ENCODE results near the gene PACRG.
A peak's percentile ranks its signal among the peaks of the same experiment; 100 is the strongest.

PACRG gene

DNA sequence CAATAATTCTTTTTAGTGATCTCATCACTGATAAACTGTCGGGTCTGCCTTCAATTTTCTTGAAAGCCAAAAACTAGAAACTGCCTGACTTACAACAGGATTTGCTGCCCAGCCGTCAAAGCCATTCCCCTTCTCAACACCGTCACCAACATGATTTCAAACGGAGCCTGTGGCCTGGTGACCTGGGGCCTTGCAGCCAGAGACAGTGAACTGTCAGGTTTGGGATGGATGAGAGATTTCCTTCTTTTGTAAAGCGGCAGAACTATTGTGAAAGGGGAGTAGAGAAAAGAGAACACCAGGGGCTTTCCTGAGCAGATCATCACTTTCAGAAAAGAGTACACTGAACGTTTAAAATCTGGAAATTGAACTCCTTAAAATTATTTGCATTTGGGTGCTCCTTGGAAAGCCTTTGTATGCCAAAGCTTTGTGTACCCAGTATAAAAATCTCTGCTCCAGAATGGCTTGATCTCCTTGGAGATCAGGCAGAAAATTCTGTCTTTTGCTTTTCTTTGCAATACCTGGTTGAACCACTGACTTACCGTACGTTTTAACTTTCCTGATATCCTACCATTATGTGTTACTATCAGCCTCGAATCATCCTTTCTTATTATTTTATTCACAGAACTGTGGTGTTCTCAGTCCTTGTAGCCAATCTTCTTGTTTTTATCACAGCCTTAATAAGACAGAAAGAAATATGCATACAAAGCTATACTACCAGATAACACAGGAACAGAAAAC is 125.2 kb downstream of the PACRG start:
- Histone ChIP-seq H3K36me3 (ENCODE audit: insufficient read depth, low read length) (no peaks in the 10 kb centered on the region), H3K9me3 (ENCODE audit: control insufficient read depth, insufficient read depth, low read length) (no peaks in the 10 kb centered on the region), H3K9ac (ENCODE audit: low read depth, low read length) (no peak overlapping the region), H3K4me1 (ENCODE audit: insufficient read depth, low read length) (peaks cover 16% of the 10 kb centered on the region)

DNA sequence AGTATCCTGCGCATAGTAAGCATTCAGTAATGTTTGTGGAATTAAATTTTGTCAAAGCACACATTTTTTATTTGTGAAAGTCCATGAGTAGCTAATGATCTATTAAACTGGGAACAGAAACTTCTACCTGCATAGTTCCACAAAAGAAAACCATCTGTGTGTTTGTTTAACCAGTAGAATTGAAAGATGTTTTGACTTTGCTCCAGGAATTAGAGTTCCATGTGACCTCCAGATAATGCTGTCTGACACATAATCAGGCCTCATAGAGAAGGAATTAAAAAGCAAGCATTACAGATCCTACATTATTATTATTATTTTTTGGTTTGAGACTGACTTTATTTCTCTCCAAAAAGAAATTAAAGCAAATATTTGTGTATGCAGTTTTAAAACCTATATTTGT is 126.5 kb downstream of the PACRG start:
- no peaks in the 10 kb centered on the region for H3K36me3 ChIP-seq (ENCODE audit: insufficient read depth, low read length)
- H3K9me3 ChIP-seq (ENCODE audit: control insufficient read depth, insufficient read depth, low read length), result no peaks in the 10 kb centered on the region
- no peak overlapping the region for H3K9ac ChIP-seq (ENCODE audit: low read depth, low read length)
- peaks cover 12% of the 10 kb centered on the region for H3K4me1 ChIP-seq (ENCODE audit: insufficient read depth, low read length)

DNA sequence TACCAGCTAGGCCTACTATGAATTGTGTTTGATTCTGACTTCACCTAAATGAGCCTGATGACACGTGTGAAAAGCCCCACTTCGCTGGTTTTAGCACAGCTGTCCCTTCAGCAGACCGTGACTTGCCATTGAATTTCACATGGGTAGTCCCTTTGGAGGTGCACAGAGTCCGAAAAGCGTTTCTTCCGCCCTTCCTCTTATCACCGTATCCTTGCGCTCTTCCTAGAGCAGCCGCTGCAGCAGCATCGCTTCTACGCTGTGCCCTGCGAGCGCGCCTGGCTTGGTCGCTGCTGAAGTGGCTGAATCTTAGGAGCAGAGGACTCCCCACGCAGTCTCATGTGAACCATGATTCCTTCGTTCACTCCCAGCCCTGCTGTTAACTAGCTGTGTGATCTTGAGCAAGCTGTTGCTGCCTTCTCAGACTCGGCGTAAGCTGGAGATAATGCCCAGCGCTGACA is 127.0 kb downstream of the PACRG start:
- Histone ChIP-seq H3K4me1 (ENCODE audit: insufficient read depth, low read length) (peaks cover 12% of the 10 kb centered on the region), H3K36me3 (ENCODE audit: insufficient read depth, low read length) (no peaks in the 10 kb centered on the region), H3K9me3 (ENCODE audit: control insufficient read depth, insufficient read depth, low read length) (no peaks in the 10 kb centered on the region), H3K9ac (ENCODE audit: low read depth, low read length) (no peak overlapping the region)

DNA sequence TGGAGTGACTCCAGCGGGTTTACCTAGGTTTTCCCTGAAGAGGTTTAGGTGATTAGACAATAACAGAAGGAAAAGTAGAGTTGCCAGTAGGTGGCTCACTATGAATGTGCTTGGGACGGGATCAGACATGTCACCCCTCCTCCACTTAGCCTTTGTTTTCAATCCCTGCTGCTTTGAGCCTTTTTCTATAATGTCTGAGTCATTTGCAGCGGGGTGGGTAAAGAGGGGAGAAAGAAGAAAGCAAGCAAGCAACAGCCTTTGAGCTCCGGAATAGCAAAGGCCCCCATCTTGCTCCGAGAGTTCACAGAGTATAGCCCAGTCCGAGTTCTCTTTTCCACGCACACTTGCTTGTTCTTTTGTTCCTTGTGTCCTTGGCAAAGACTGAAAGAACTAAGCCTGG is 129.1 kb downstream of the PACRG start:
- Histone ChIP-seq H3K9ac (ENCODE audit: low read depth, low read length) (peak overlapping the region; percentile 45), H3K9me3 (ENCODE audit: control insufficient read depth, insufficient read depth, low read length) (no peaks in the 10 kb centered on the region), H3K4me1 (ENCODE audit: insufficient read depth, low read length) (peaks cover 11% of the 10 kb centered on the region; the same call in 1 of the 2 replicates), H3K36me3 (ENCODE audit: insufficient read depth, low read length) (no peaks in the 10 kb centered on the region)

DNA sequence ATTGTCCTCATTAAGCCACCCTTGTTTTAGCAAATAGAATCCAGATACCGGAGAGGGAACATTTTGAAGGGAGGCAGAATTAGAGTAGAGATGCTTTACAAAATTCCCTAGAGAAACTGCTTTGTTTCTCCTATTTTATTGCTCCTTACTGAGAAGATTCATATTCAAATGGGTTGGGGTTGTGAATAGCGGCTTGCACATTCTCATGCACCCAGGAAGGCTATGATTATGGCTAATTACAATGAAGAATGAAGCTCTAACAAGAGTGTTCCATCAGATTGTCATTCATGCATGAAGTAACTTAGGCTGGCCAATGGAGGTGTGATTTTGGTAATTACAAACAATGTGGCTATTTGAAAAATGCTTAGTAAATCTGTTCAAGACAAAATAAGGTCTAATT is 129.6 kb downstream of the PACRG start:
- Histone ChIP-seq H3K9ac (ENCODE audit: low read depth, low read length) (peak overlapping the region; percentile 45), H3K36me3 (ENCODE audit: insufficient read depth, low read length) (no peaks in the 10 kb centered on the region), H3K4me1 (ENCODE audit: insufficient read depth, low read length) (peaks cover 8% of the 10 kb centered on the region; the same call in 1 of the 2 replicates), H3K9me3 (ENCODE audit: control insufficient read depth, insufficient read depth, low read length) (no peaks in the 10 kb centered on the region)

DNA sequence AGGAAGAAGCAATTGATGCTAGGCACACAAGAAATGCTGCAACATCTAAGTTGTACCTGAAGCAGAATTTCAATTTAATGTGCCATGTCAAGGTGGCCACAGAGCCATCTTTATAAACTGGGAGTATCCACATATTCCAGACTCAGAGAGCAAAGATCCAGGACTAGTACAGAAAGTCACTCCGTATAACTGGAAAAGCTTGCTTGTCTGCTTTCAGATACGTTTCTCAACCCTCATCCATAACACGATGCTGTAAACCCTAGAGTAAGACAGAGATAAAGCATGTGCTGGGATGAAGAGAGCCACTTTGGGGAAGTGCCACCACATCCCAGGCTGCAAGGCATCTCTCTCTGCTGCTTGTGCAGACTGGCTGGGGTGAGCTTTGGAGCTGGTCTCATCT is 134.7 kb downstream of the PACRG start:
- Histone ChIP-seq H3K9me3 (ENCODE audit: control insufficient read depth, insufficient read depth, low read length) (no peaks in the 10 kb centered on the region), H3K36me3 (ENCODE audit: insufficient read depth, low read length) (no peaks in the 10 kb centered on the region), H3K9ac (ENCODE audit: low read depth, low read length) (no peak overlapping the region), H3K4me1 (ENCODE audit: insufficient read depth, low read length) (no peaks in the 10 kb centered on the region)

DNA sequence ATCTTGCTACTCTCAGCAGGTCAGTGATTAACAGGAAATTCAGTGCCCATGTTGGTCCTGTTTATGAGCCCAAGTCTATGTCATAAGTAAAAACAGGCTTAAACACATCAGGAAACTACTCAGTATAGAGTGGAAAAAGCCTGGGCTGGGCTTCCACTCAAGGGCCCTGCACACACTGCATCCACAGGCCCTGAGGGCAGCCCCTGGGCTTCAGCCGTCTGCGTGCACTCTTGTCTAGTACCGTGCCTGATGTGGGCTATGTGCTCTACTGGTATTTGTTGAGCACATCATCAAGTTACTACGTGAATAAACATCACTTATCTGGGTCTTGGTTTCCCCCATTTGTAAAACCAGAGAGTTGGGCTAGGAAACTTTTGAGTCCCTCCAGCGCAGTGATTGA is 135.2 kb downstream of the PACRG start:
- H3K9ac ChIP-seq (ENCODE audit: low read depth, low read length), result no peak overlapping the region
- H3K9me3 ChIP-seq (ENCODE audit: control insufficient read depth, insufficient read depth, low read length), result no peaks in the 10 kb centered on the region
- H3K4me1 ChIP-seq (ENCODE audit: insufficient read depth, low read length), result no peaks in the 10 kb centered on the region
- no peaks in the 10 kb centered on the region for H3K36me3 ChIP-seq (ENCODE audit: insufficient read depth, low read length)

DNA sequence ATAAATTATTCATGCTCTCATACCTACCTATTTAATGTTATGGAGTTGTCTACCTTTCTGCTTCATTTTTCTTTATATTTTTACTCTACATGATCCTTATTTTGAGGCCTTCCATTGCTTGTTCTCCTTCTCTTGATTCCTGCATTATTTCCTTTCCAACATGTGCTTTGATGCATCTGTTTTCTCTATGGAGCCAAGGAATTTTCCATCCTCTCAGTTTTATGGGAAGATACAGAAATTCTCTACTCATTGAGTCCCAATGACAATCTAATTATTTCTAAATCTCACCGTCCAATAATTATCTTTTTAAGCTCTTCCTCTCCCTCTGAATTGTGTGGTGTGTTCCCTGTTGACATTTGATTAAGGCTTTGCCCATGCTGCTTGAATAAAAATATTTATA is 136.0 kb downstream of the PACRG start:
- Histone ChIP-seq H3K36me3 (ENCODE audit: insufficient read depth, low read length) (no peaks in the 10 kb centered on the region), H3K9ac (ENCODE audit: low read depth, low read length) (no peak overlapping the region), H3K9me3 (ENCODE audit: control insufficient read depth, insufficient read depth, low read length) (no peaks in the 10 kb centered on the region), H3K4me1 (ENCODE audit: insufficient read depth, low read length) (no peaks in the 10 kb centered on the region)

DNA sequence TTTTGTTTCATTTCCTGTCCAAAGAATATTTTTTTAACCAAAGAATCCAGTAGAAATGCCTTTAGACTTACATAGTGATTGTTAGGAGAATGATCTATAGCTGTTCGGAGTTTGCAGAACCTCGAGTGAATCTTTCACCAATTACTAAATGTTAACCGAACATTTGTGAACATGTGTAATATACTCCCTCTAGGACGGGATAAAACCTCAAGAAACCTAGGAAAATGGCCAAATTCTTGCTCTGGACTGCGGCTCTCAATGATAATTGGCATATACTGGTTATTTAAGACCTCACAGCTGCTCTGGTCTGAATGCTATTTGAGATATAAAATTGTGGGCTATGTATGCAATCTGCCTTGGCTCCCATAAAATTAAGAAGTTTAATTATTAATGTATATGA is 137.1 kb downstream of the PACRG start:
- H3K9me3 ChIP-seq (ENCODE audit: control insufficient read depth, insufficient read depth, low read length), result no peaks in the 10 kb centered on the region
- H3K4me1 ChIP-seq (ENCODE audit: insufficient read depth, low read length), result no peaks in the 10 kb centered on the region
- no peak overlapping the region for H3K9ac ChIP-seq (ENCODE audit: low read depth, low read length)
- H3K36me3 ChIP-seq (ENCODE audit: insufficient read depth, low read length), result no peaks in the 10 kb centered on the region

DNA sequence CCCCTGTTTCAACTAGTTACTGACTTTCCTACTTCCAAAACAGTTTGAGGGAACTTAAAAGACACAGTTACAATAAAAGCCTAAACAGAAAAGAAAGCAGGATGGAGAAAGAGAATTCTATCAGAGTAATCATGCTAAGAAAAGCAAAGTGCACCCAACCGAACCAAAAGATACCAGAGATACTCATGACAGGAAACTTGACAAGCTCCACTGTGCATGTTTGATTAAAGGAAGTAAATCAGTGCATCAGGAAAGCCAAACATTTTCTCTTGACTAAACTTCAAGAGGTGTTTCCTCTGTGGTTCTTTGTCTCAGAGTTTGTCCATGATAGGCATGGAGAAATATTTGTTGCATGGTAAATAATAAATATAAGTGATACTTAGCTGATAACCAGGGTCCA is 138.9 kb downstream of the PACRG start:
- H3K9ac ChIP-seq (ENCODE audit: low read depth, low read length), result no peak overlapping the region
- no peaks in the 10 kb centered on the region for H3K36me3 ChIP-seq (ENCODE audit: insufficient read depth, low read length)
- no peaks in the 10 kb centered on the region for H3K4me1 ChIP-seq (ENCODE audit: insufficient read depth, low read length)
- H3K9me3 ChIP-seq (ENCODE audit: control insufficient read depth, insufficient read depth, low read length), result no peaks in the 10 kb centered on the region

DNA sequence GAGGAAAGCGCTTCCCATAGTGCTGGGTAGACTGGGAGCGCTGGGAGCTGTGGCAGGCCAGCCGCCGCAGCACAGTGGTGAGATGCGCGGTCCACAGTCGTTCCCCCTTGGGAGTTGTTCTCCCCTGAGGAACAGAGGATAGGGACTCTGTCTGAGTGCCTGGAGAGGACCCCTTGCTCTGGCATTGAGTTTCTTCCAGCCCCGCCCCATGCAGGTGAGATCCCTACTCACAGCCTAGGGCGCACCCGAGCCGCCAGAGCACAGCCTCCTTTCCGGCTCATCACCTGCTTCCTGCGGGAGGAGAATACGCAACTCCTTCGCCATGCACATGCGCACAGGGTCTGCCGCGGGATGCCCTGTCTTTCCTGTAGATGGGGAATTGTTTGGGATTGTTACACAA is 140.6 kb downstream of the PACRG start:
- H3K9me3 ChIP-seq (ENCODE audit: control insufficient read depth, insufficient read depth, low read length), result no peaks in the 10 kb centered on the region
- H3K4me1 ChIP-seq (ENCODE audit: insufficient read depth, low read length), result no peaks in the 10 kb centered on the region
- H3K9ac ChIP-seq (ENCODE audit: low read depth, low read length), result no peak overlapping the region
- no peaks in the 10 kb centered on the region for H3K36me3 ChIP-seq (ENCODE audit: insufficient read depth, low read length)

DNA sequence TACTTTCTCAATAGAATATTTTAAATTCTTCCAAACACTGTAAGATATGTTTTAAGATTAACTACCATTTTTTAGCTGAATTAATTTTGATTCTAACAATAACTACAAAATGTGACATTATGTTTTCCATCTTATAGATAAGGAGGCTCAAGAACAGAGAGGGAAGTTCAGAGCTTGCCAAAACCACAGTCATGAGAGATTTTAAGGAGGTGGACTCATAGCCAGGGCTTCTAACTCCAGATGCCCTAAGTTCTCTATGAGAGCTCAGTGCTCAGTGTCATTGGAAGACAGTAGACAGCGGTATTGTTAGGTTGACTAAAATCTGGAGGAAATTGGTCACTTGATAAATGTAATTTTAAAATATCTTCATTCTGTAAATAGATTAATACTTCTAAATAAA is 144.2 kb downstream of the PACRG start:
- Histone ChIP-seq H3K4me1 (ENCODE audit: insufficient read depth, low read length) (no peaks in the 10 kb centered on the region), H3K9ac (ENCODE audit: low read depth, low read length) (no peak overlapping the region), H3K36me3 (ENCODE audit: insufficient read depth, low read length) (no peaks in the 10 kb centered on the region), H3K9me3 (ENCODE audit: control insufficient read depth, insufficient read depth, low read length) (no peaks in the 10 kb centered on the region)

DNA sequence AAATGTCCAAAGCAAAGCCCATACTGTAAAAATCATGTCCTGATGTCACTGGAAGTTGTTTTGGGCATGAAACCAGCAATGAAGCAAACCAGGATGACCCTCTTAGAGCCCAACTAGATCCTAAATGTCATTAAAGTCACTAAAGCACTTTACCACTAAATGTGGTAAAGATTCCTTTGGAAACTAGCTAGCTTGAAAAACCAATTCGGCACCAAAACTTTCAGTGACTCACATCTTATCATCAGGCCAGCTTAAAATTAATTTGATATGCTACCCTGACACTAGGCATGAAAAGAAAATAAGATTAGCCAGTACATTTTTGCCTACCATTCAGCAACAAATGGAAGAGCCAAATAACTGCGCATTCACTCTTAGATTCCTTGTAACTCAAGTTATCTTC is 145.8 kb downstream of the PACRG start:
- Histone ChIP-seq H3K9ac (ENCODE audit: low read depth, low read length) (no peak overlapping the region), H3K4me1 (ENCODE audit: insufficient read depth, low read length) (no peaks in the 10 kb centered on the region), H3K9me3 (ENCODE audit: control insufficient read depth, insufficient read depth, low read length) (no peaks in the 10 kb centered on the region), H3K36me3 (ENCODE audit: insufficient read depth, low read length) (no peaks in the 10 kb centered on the region)

DNA sequence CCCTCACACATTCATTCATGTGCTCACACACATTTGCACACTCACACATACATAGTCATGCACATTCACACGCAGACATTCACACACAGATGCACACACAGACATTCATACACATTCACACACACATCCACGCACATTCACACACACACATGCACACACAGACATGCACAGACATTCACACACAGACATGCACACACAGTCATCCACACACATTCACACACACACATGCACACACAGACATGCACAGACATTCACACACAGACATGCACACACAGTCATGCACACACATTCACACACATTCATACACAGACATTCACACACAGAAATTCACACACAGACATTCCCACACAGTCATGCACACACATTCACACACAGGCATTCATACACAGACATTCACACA is 147.3 kb downstream of the PACRG start:
- no peak overlapping the region for H3K9ac ChIP-seq (ENCODE audit: low read depth, low read length)

DNA sequence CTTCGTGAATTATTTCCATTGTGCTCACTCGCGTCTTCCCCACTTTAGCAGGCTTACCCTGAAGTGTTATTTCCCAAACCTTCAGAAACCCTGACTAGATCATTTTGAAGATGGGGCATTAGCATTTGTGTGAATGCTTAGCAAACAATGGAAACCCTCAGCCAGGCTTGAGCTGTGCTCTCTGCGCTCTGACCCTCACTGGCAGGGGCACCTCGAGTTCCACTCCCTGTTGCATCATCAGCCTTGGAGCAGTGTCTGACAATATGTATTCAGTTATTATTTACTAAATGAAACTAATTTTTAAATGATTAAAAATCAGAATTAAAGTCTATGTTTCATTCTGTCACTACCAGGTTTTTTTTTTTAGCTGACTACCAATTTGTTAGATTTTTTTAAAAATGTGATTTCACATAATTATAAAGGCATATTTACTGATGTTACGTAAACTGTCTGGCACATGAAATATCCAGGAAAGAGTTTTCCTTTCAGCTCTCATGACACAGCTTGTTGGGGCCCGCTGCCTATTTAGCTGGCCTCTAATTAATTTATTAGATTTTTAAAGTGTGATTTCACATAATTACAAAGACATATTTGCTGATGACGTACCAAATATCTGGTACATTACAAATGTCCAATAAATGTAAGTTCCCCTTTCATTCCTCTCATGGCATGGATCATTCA is 155.2 kb downstream of the PACRG start:
- Histone ChIP-seq H3K9ac (ENCODE audit: low read depth, low read length) (no peak overlapping the region), H3K4me1 (ENCODE audit: insufficient read depth, low read length) (no peaks in the 10 kb centered on the region), H3K36me3 (ENCODE audit: insufficient read depth, low read length) (no peaks in the 10 kb centered on the region), H3K9me3 (ENCODE audit: control insufficient read depth, insufficient read depth, low read length) (no peaks in the 10 kb centered on the region)

More for the DNA sequence above, 147.3 kb downstream of the PACRG start:
- Histone ChIP-seq H3K36me3 (ENCODE audit: insufficient read depth, low read length) (no peaks in the 10 kb centered on the region), H3K4me1 (ENCODE audit: insufficient read depth, low read length) (no peaks in the 10 kb centered on the region), H3K9me3 (ENCODE audit: control insufficient read depth, insufficient read depth, low read length) (no peaks in the 10 kb centered on the region)

Data from ES-I3 (cell line).